Measurements from ENCODE around the gene TTLL5.

TTLL5 gene

GRCh38 chr14:75829316-75829715, 168.3 kb downstream of the TTLL5 start:
- no peak overlapping the region for H3K4me3 ChIP-seq (IDR thresholded peaks at IDR 0.05; ENCODE audit: insufficient read depth, low read depth, low read length)
- H3K27ac ChIP-seq: no peak overlapping the region
- H3K79me2 ChIP-seq (ENCODE audit: insufficient read depth, low read depth): no peaks in the 10 kb centered on the region
- no peaks in the 10 kb centered on the region for H4K20me1 ChIP-seq (ENCODE audit: insufficient read depth)
- no peak overlapping the region for H3K9ac ChIP-seq
- no peaks in the 10 kb centered on the region for H3K27me3 ChIP-seq (ENCODE audit: insufficient read depth, low read depth)
- peaks cover 29% of the 10 kb centered on the region for H3K4me1 ChIP-seq (ENCODE audit: low read depth, poor library complexity, severe bottlenecking)
- H3K36me3 ChIP-seq (ENCODE audit: insufficient read depth): no peaks in the 10 kb centered on the region
- H2AFZ ChIP-seq (ENCODE audit: low read depth): no peak overlapping the region
- TF ChIP-seq, protein P1, sequence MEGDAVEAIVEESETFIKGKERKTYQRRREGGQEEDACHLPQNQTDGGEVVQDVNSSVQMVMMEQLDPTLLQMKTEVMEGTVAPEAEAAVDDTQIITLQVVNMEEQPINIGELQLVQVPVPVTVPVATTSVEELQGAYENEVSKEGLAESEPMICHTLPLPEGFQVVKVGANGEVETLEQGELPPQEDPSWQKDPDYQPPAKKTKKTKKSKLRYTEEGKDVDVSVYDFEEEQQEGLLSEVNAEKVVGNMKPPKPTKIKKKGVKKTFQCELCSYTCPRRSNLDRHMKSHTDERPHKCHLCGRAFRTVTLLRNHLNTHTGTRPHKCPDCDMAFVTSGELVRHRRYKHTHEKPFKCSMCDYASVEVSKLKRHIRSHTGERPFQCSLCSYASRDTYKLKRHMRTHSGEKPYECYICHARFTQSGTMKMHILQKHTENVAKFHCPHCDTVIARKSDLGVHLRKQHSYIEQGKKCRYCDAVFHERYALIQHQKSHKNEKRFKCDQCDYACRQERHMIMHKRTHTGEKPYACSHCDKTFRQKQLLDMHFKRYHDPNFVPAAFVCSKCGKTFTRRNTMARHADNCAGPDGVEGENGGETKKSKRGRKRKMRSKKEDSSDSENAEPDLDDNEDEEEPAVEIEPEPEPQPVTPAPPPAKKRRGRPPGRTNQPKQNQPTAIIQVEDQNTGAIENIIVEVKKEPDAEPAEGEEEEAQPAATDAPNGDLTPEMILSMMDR (conservative IDR thresholded peaks at IDR 0.05; ENCODE audit: low read depth, low read length): no peak
- H3K4me2 ChIP-seq: no peak overlapping the region

GRCh38 chr14:75831455-75831854, 170.4 kb downstream of the TTLL5 start:
- TF ChIP-seq, protein P1 (conservative IDR thresholded peaks at IDR 0.05; ENCODE audit: low read depth, low read length): no peak
- Histone ChIP-seq H3K4me1 (ENCODE audit: low read depth, poor library complexity, severe bottlenecking) (peaks cover 10% of the 10 kb centered on the region), H3K4me3 (IDR thresholded peaks at IDR 0.05; ENCODE audit: insufficient read depth, low read depth, low read length) (no peak overlapping the region), H3K27ac (no peak overlapping the region), H3K36me3 (ENCODE audit: insufficient read depth) (no peaks in the 10 kb centered on the region), H2AFZ (ENCODE audit: low read depth) (no peak overlapping the region), H3K4me2 (no peak overlapping the region), H3K9ac (no peak overlapping the region), H3K27me3 (ENCODE audit: insufficient read depth, low read depth) (no peaks in the 10 kb centered on the region), H3K79me2 (ENCODE audit: insufficient read depth, low read depth) (no peaks in the 10 kb centered on the region), H4K20me1 (ENCODE audit: insufficient read depth) (no peaks in the 10 kb centered on the region)

DNA sequence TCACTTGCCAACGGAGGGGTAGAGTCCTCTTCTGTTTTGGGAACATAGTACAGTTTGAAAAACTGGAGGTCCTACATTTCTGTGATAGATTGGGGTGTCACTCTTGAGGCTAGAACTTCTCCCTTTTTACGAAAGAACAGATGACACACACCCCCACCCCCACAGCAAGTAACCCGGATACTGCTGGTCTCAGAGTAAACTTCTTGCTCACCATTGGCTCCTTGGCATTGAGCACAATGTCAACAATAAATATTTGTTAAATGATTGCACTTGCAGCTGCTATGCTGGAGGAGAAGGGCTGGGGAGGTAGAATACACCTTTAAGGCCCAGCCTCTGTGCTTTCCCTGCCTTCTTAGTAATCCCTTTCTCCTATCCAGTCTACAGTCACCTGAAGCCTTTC, 170.9 kb downstream of the TTLL5 start:
- H3K4me1 ChIP-seq (ENCODE audit: low read depth, poor library complexity, severe bottlenecking): peaks cover 10% of the 10 kb centered on the region
- H3K4me3 ChIP-seq (IDR thresholded peaks at IDR 0.05; ENCODE audit: insufficient read depth, low read depth, low read length): no peak overlapping the region
- no peak overlapping the region for H2AFZ ChIP-seq (ENCODE audit: low read depth)
- no peaks in the 10 kb centered on the region for H3K27me3 ChIP-seq (ENCODE audit: insufficient read depth, low read depth)
- H3K27ac ChIP-seq: no peak overlapping the region
- no peak overlapping the region for H3K9ac ChIP-seq
- no peak overlapping the region for H3K4me2 ChIP-seq
- TF ChIP-seq, protein P1 (conservative IDR thresholded peaks at IDR 0.05; ENCODE audit: low read depth, low read length): no peak
- H3K36me3 ChIP-seq (ENCODE audit: insufficient read depth): no peaks in the 10 kb centered on the region
- no peaks in the 10 kb centered on the region for H3K79me2 ChIP-seq (ENCODE audit: insufficient read depth, low read depth)
- no peaks in the 10 kb centered on the region for H4K20me1 ChIP-seq (ENCODE audit: insufficient read depth)

GRCh38 chr14:75832621-75833297, 171.7 kb downstream of the TTLL5 start:
- no peak overlapping the region for H3K4me3 ChIP-seq (IDR thresholded peaks at IDR 0.05; ENCODE audit: insufficient read depth, low read depth, low read length)
- H2AFZ ChIP-seq (ENCODE audit: low read depth): no peak overlapping the region
- H3K27ac ChIP-seq: no peak overlapping the region
- H4K20me1 ChIP-seq (ENCODE audit: insufficient read depth): no peaks in the 10 kb centered on the region
- H3K4me1 ChIP-seq (ENCODE audit: low read depth, poor library complexity, severe bottlenecking): peaks cover 10% of the 10 kb centered on the region
- TF ChIP-seq, protein P1 (conservative IDR thresholded peaks at IDR 0.05; ENCODE audit: low read depth, low read length): no peak
- H3K79me2 ChIP-seq (ENCODE audit: insufficient read depth, low read depth): no peaks in the 10 kb centered on the region
- no peak overlapping the region for H3K4me2 ChIP-seq
- H3K36me3 ChIP-seq (ENCODE audit: insufficient read depth): no peaks in the 10 kb centered on the region
- H3K9ac ChIP-seq: no peak overlapping the region
- no peaks in the 10 kb centered on the region for H3K27me3 ChIP-seq (ENCODE audit: insufficient read depth, low read depth)

Data from KMS-11 (cell line).